ENCODE results near the gene DNAJB13.

DNAJB13 gene

DNA sequence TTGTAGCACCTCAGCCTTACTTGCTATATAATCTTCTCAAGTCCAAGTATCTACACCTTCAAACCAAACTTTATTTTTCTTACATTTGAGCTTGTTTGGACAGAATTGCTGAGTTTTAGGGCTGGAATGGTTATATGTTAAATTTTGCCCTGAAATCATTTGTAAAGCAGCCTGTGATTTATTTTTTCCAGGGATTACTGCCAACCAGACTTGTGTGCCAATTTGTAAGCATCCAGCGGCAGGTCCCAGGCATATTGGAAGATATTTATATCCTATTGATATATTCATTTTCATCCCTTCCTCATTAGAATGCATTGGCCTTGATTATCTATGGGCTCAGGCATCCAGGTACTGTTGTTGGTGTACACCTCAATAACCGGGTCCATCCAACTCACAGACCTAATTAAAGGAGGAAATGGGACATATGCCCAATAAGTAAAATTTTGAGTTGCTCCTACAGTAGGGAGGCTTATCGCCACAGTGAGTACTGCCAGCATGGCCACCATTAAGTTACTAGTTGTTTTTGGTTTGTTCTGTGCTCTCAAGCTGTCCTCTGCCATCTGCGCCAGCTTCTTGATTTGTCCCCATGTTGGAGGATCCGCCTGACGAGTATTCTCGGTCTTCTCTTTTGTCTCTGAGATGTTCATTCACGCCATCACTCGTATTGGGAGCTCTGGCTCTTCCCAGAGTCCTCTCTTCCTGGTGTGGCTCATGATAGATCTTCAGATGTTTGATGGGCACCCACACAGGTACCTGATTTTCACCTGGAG lies 9.8 kb upstream of the DNAJB13 start:
- in situ Hi-C loops (cut with MboI; ENCODE audit: low sequenced_read_pairs): no loop called here
- no peaks in the 10 kb centered on the region for H3K4me1 ChIP-seq
- H3K36me3 ChIP-seq (replicated peaks): no peaks in the 10 kb centered on the region; the same call in 1 of the 2 replicates
- 0 out of 2 replicates have a peak, but pooled peaks cover 3% of the 10 kb centered on the region for H3K9me3 ChIP-seq
- DNase-seq (ENCODE audit: low spot score in 2 of 2): no peak
- H3K4me3 ChIP-seq: no peak overlapping the region
- no peaks in the 10 kb centered on the region for H3K27me3 ChIP-seq (ENCODE audit: low read depth)

DNA sequence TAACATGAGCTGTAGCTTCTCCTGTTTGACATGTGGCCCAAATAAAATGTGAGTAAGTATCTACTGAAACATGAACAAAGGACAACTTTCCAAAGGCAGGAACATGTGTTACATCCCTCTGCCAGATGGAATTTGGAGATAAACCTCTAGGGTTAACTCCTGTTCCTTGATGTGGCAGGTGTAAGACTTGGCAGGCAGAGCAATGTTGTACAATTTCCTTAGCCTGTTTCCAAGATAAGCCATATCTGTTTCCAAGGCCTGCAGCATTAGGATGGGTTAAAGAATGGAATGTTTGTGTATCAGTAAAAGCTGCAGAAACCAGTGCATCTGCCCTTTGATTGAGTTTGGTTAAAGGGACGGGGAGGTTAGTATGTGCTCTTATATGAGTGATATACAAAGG lies 8.8 kb upstream of the DNAJB13 start:
- Histone ChIP-seq H3K4me3 (no peak overlapping the region), H3K9me3 (0 out of 2 replicates have a peak, but pooled peaks cover 3% of the 10 kb centered on the region), H3K4me1 (no peaks in the 10 kb centered on the region), H3K36me3 (replicated peaks) (no peaks in the 10 kb centered on the region; the same call in 1 of the 2 replicates), H3K27me3 (ENCODE audit: low read depth) (no peaks in the 10 kb centered on the region)
- in situ Hi-C loops (cut with MboI; ENCODE audit: low sequenced_read_pairs): no loop called here
- no peak for DNase-seq (ENCODE audit: low spot score in 2 of 2)

DNA sequence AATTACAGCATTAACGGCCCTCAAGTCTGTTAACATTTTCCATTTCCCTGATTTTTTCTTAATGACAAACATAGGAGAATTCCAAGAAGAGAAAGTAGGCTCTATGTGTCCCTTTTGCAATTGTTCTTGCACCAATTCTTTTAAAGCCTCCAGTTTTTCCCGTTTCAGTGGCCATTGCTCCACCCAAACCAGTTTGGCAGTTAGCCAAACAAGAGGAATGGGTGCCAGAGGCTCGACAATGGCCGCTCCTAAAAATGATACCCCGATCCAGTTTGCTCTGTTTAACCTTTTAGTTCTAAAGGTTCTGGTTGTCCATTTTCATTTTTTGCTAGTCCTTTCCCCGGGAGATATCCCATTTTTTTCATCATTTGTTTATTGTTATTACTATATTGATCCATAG lies 6.7 kb upstream of the DNAJB13 start:
- in situ Hi-C loops (cut with MboI; ENCODE audit: low sequenced_read_pairs): no loop called here
- no peak overlapping the region for H3K4me3 ChIP-seq
- H3K27me3 ChIP-seq (ENCODE audit: low read depth): no peaks in the 10 kb centered on the region
- H3K4me1 ChIP-seq: no peaks in the 10 kb centered on the region
- DNase-seq (ENCODE audit: low spot score in 2 of 2): no peak
- no peaks in the 10 kb centered on the region; the same call in 1 of the 2 replicates for H3K36me3 ChIP-seq (replicated peaks)
- H3K9me3 ChIP-seq: no peaks in the 10 kb centered on the region

- no peak for DNase-seq (ENCODE audit: low spot score in 2 of 2)
- H3K4me3 ChIP-seq: no peak overlapping the region
- H3K9me3 ChIP-seq: no peaks in the 10 kb centered on the region
- no peaks in the 10 kb centered on the region; the same call in 1 of the 2 replicates for H3K36me3 ChIP-seq (replicated peaks)
- no peaks in the 10 kb centered on the region for H3K27me3 ChIP-seq (ENCODE audit: low read depth)
- in situ Hi-C loops (cut with MboI; ENCODE audit: low sequenced_read_pairs): no loop called here
- no peaks in the 10 kb centered on the region for H3K4me1 ChIP-seq
These were observed 5.9 kb upstream of the DNAJB13 start for GRCh38 chr11:73944901-73945300.

- Histone ChIP-seq H3K4me1 (no peaks in the 10 kb centered on the region), H3K4me3 (no peak overlapping the region), H3K9me3 (no peaks in the 10 kb centered on the region), H3K27me3 (ENCODE audit: low read depth) (no peaks in the 10 kb centered on the region), H3K36me3 (replicated peaks) (no peaks in the 10 kb centered on the region; the same call in 1 of the 2 replicates)
- no peak for DNase-seq (ENCODE audit: low spot score in 2 of 2)
- in situ Hi-C loops (cut with MboI; ENCODE audit: low sequenced_read_pairs): no loop called here
These were observed 5.4 kb upstream of the DNAJB13 start for GRCh38 chr11:73945396-73945795.

DNA sequence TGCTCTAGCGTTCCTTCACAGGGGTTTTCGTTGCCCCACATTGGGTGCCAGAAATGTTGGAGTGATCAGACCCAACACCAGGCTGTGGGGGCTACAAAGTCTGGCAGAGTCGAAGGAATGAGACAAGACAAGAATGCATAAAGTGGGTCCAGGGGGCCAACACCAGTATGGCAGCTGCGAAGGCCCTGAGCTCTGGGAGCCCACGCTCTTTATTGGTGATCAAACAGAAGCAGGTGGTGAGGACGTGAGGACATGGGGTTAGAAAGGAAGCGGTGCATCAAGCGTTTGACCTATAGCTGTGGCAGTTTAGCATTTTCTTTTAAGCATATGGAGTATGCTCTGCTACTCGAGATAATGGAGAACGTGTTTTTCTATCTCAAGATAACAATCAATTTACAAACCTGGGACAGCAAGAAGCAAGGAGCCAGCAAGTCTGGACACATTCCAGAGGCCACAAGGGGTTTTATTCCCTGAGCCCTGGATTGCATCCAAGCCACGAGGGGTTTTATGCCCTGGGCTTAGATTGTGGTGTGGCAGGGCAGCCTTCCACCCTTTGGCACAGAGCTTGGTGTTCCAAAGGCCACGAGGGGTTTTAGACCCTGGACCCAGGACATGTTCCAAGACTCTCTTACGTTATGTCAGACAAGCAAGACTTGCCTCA lies 3.9 kb upstream of the DNAJB13 start:
- H3K4me3 ChIP-seq: no peak overlapping the region
- no peaks in the 10 kb centered on the region; the same call in 1 of the 2 replicates for H3K36me3 ChIP-seq (replicated peaks)
- no peak for DNase-seq (ENCODE audit: low spot score in 2 of 2)
- no peaks in the 10 kb centered on the region for H3K27me3 ChIP-seq (ENCODE audit: low read depth)
- peaks cover 1% of the 10 kb centered on the region for H3K4me1 ChIP-seq
- no peaks in the 10 kb centered on the region for H3K9me3 ChIP-seq
- in situ Hi-C loops (cut with MboI; ENCODE audit: low sequenced_read_pairs): no loop called here

DNA sequence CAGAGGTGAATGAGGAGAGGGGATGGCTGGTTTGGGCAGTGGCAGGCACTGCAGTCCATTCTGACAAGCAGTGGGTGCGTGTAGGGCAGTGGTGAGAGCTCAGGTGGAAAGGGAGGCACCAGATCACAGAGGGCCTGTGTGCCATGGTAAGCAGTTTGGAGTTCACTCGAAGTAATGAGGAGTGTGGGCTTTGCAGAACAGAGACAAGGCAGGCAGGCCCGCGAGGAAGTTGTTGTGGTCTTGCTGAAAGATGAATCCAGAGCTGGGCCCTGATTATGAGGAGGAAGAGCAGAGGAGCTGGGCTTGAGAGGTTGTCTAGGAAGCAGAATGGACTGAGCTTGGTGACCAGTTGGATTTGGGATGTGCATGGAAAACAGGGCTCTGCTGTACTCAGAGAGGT lies 1.6 kb upstream of the DNAJB13 start:
- Histone ChIP-seq H3K4me3 (no peak overlapping the region), H3K9me3 (no peaks in the 10 kb centered on the region), H3K4me1 (peaks cover 13% of the 10 kb centered on the region), H3K36me3 (replicated peaks) (no peaks in the 10 kb centered on the region), H3K27me3 (ENCODE audit: low read depth) (no peaks in the 10 kb centered on the region)
- no peak for DNase-seq (ENCODE audit: low spot score in 2 of 2)
- in situ Hi-C loops (cut with MboI; ENCODE audit: low sequenced_read_pairs): no loop called here

GRCh38 chr11:73949912-73950311 lies 914 bp upstream of the DNAJB13 start:
- Histone ChIP-seq H3K4me1 (peaks cover 13% of the 10 kb centered on the region), H3K27me3 (ENCODE audit: low read depth) (no peaks in the 10 kb centered on the region), H3K36me3 (replicated peaks) (no peaks in the 10 kb centered on the region), H3K4me3 (no peak overlapping the region), H3K9me3 (no peaks in the 10 kb centered on the region)
- DNase-seq (ENCODE audit: low spot score in 2 of 2): no peak
- in situ Hi-C loops (cut with MboI; ENCODE audit: low sequenced_read_pairs): no loop called here

DNA sequence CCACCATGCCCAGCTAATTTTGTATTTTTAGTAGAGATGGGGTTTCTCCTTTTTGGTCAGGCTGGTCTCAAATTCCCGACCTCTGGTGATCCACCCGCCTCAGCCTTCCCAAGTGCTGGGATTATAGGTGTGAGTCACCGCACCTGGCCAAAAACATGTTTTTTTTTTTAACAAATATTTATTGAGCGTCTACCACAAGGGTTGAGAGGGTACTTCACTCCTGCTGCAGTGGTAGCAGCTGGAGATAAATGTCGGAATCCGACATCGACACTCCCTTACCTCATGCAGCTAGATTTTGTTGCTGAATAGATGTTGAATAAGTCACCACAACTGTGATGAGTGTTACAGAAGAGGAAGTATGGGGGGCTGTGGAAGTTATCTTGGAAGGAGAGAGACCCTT lies 971 bp downstream of the DNAJB13 start:
- no peaks in the 10 kb centered on the region for H3K36me3 ChIP-seq (replicated peaks)
- H3K4me3 ChIP-seq: no peak overlapping the region
- peaks cover 13% of the 10 kb centered on the region for H3K4me1 ChIP-seq
- DNase-seq (ENCODE audit: low spot score in 2 of 2): no peak
- no peaks in the 10 kb centered on the region for H3K9me3 ChIP-seq
- H3K27me3 ChIP-seq (ENCODE audit: low read depth): no peaks in the 10 kb centered on the region
- in situ Hi-C loops (cut with MboI; ENCODE audit: low sequenced_read_pairs): no loop called here

- Histone ChIP-seq H3K9me3 (no peaks in the 10 kb centered on the region), H3K4me1 (peaks cover 11% of the 10 kb centered on the region), H3K27me3 (ENCODE audit: low read depth) (no peaks in the 10 kb centered on the region), H3K4me3 (no peak overlapping the region), H3K36me3 (replicated peaks) (no peaks in the 10 kb centered on the region)
- no peak for DNase-seq (ENCODE audit: low spot score in 2 of 2)
- in situ Hi-C loops (cut with MboI; ENCODE audit: low sequenced_read_pairs): no loop called here
These were observed 6.2 kb downstream of the DNAJB13 start for GRCh38 chr11:73956876-73957653.

DNA sequence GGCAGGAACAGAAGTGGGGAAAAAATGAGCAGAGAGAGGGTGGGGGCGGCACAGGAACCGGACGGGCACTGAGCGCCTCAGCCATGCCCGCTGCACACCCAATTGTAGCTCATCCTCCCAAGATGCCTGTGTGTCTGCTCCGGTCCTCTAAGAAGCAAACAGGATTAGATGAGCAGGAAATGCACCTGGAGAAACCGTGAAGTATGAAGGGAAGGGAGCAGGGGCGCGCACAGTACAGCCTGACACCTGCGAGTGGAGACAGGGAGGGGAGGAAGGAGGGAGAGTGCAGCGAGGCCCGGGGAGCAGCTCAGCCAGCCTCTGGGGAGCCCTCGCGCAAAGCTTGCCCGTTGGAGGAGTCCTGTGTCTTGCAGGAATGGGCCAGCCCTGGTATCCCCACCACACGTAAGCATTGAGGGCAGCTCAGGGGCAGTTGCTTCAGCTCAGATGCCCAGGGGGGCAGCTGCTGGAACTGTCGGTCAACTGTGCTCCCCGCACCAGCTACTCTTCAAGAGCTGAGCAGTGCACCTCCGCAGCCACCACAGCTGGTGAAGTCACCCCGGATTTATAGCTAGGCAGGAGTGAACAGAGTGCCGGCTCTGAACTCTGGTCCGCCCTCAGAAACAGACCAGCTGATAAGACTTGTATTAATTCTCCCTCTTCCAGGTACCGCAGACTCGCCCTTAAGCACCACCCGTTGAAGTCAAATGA lies 7.0 kb downstream of the DNAJB13 start:
- DNase-seq (ENCODE audit: low spot score in 2 of 2): no peak
- H3K36me3 ChIP-seq (replicated peaks): no peaks in the 10 kb centered on the region
- no peaks in the 10 kb centered on the region for H3K27me3 ChIP-seq (ENCODE audit: low read depth)
- no peak overlapping the region for H3K4me3 ChIP-seq
- in situ Hi-C loops (cut with MboI; ENCODE audit: low sequenced_read_pairs): no loop called here
- H3K4me1 ChIP-seq: peaks cover 5% of the 10 kb centered on the region
- H3K9me3 ChIP-seq: no peaks in the 10 kb centered on the region

- no peaks in the 10 kb centered on the region for H3K9me3 ChIP-seq
- in situ Hi-C loops (cut with MboI; ENCODE audit: low sequenced_read_pairs): no loop called here
- H3K27me3 ChIP-seq (ENCODE audit: low read depth): no peaks in the 10 kb centered on the region
- H3K4me3 ChIP-seq: no peak overlapping the region
- H3K4me1 ChIP-seq: no peaks in the 10 kb centered on the region
- no peaks in the 10 kb centered on the region for H3K36me3 ChIP-seq (replicated peaks)
- DNase-seq (ENCODE audit: low spot score in 2 of 2): no peak
These were observed 7.8 kb downstream of the DNAJB13 start for GRCh38 chr11:73958521-73959141.

DNA sequence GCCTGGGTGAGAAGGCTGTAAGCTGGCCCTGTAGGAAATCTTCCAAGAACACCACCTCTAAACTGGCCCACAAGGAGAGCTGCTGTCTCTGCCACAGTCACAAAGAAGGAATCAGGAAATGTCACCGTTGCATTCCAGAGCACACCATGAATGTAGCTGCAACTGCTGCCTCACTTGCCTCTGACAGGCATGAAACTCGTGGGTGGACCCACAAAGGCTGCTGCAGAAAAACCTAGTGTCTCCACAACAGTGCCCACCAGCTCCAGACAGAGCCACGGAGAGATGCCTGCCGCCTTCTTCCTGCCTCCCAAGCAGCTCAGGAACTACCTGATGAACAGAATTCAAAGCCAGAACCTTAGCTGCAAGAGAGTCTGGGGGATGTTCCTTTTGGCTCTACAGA lies 10.5 kb downstream of the DNAJB13 start:
- H3K4me1 ChIP-seq: no peaks in the 10 kb centered on the region
- in situ Hi-C loops (cut with MboI; ENCODE audit: low sequenced_read_pairs): loop anchor here (10.0 kb wide), 1 partner anchor 283 kb away; no protein-coding TSS in a partner anchor
- H3K36me3 ChIP-seq (replicated peaks): no peaks in the 10 kb centered on the region
- no peak for DNase-seq (ENCODE audit: low spot score in 2 of 2)
- H3K4me3 ChIP-seq: no peak overlapping the region
- no peaks in the 10 kb centered on the region for H3K9me3 ChIP-seq
- no peaks in the 10 kb centered on the region for H3K27me3 ChIP-seq (ENCODE audit: low read depth)
